ENCODE results near the gene PRMT9. TPM values are rescaled to one million over a fixed set of nuclear protein-coding genes. Genes with fewer than 3 reads are reported as not detected.

The PRMT9 gene
- total and polyA plus RNA-seq, 10 of the 15 experiments (the other 5 are each of a cell fraction or from before 2014, with no cell fraction given): 4.1 to 11.8 (median 7.6) TPM

DNA sequence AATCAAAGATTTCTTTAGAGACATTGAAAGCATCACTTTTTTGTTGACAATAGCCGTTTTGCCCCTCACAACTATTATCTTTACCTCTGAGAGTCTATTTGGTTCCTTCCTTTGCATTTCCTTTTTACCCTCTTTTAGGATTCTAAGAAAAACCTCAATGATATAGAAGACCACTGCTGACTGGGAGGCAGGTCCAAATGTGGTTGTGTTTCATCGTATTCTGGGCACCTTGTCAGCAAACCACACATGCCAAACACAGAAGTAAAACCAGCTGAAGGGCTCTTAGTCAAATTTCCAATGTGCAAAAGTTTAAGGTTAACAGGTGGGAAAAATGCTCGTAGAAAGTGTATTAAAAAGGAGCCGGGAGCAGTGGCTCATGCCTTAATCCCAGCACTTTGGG lies 5.1 kb upstream of the PRMT9 start:
- H3K79me2 ChIP-seq (ENCODE audit: control insufficient read depth, insufficient read depth, low read length): peaks cover 4% of the 10 kb centered on the region
- ChIA-PET POLR2A (interaction anchor here (0.6 to 1.4 kb wide), 2 partner anchors 13 to 65 kb away, joined by 3 to 4 read pairs; no protein-coding TSS in a partner anchor), RAD21 (ENCODE audit: unreplicated experiment) (interaction anchor here (0.6 kb wide), 1 partner anchor 330 kb away, joined by 4 read pairs; no protein-coding TSS in a partner anchor), SMC1A (ENCODE audit: uncharacterized antibody, unreplicated experiment) (interaction anchor here (3.2 kb wide), 1 partner anchor 178 kb away, joined by 18 read pairs; no protein-coding TSS in a partner anchor), CTCF (no interaction called here)
- peaks cover 3% of the 10 kb centered on the region for H3K4me1 ChIP-seq (ENCODE audit: control insufficient read depth, insufficient read depth, low read length)
- no peak for FAIRE-seq
- H3K4me3 ChIP-seq: no peak overlapping the region
- H2AFZ ChIP-seq (ENCODE audit: control insufficient read depth, low read depth, low read length): no peak overlapping the region
- H3K27me3 ChIP-seq (replicated peaks in 1 of 2; ENCODE audit: control insufficient read depth in 2 of 2, insufficient read depth in 2 of 2, low read length in 1 of 2): no peaks in the 10 kb centered on the region
- no peak for TF ChIP-seq FOXK2 (IDR thresholded peaks at IDR 0.05)
- TF ChIP-seq HDGF (IDR thresholded peaks at IDR 0.05): no peak
- H3K9ac ChIP-seq (ENCODE audit: control insufficient read depth, insufficient read depth, low read length): no peak overlapping the region
- in situ Hi-C loops (cut with MboI): no loop called here
- no peak for DNase-seq (ENCODE audit: low read depth, low spot score)
- WGBS (ENCODE audit: insufficient coverage, insufficient replicate concordance, low lambda C conversion rate, missing lambda C conversion rate): 13% methylated on average over 4 of the region's 4 CpGs
- H4K20me1 ChIP-seq (ENCODE audit: control insufficient read depth, insufficient read depth): no peaks in the 10 kb centered on the region
- BruUV-seq (replicated peaks): no TSS peak
- intact Hi-C loops (cut with micrococcal nuclease; ENCODE audit: unreplicated experiment): no loop called here
- H3K36me3 ChIP-seq (ENCODE audit: control insufficient read depth in 2 of 2, insufficient read depth in 2 of 2, low read length in 1 of 2): no peaks in the 10 kb centered on the region
- H3K27ac ChIP-seq (ENCODE audit: control insufficient read depth, insufficient read depth): no peak overlapping the region
- no peak for ATAC-seq
- no peak overlapping the region for H3K4me2 ChIP-seq (ENCODE audit: control insufficient read depth, insufficient read depth)
- H3K9me3 ChIP-seq (replicated peaks; ENCODE audit: control insufficient read depth, insufficient read depth, low read length): no peaks in the 10 kb centered on the region

DNA sequence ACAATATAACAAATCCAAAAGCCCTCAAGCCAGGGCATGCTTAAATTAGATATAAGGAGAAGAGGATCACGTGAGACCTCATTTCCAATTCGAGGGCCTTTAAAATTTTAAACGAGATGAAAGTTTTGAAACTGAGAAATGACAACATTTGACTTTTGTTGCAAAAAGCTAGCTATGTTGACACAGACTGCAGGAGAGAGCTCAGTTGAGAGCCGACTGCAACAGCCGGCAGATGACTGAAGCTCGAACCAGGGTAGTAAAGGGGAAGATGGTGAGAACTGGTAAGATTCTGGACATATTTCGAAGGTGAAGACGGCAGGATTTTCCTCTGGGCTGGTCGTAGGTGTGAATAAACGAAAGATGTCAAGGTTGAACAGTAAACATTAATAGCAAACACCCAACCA lies 773 bp downstream of the PRMT9 start:
- H3K4me2 ChIP-seq (ENCODE audit: control insufficient read depth, insufficient read depth): peak overlapping the region; percentile 68
- DNase-seq (ENCODE audit: low read depth, low spot score) (no peak), ATAC-seq (peak; percentile 40), FAIRE-seq (peak; percentile 23)
- H3K27me3 ChIP-seq (replicated peaks in 1 of 2; ENCODE audit: control insufficient read depth in 2 of 2, insufficient read depth in 2 of 2, low read length in 1 of 2): no peaks in the 10 kb centered on the region
- H2AFZ ChIP-seq (ENCODE audit: control insufficient read depth, low read depth, low read length): peak overlapping the region; percentile 90
- peak overlapping the region; percentile 72 for H3K9ac ChIP-seq (ENCODE audit: control insufficient read depth, insufficient read depth, low read length)
- ChIA-PET CTCF (interaction anchor here (0.5 to 3.1 kb wide), 5 partner anchors 14 to 183 kb away, joined by 3 to 44 read pairs (median 4); no protein-coding TSS in a partner anchor), POLR2A (interaction anchor here (0.6 to 2.0 kb wide), 10 partner anchors 9 to 172 kb away, joined by 3 to 11 read pairs (median 4); partner anchors contain the start of genes ARHGAP10 and TMEM184C), RAD21 (ENCODE audit: unreplicated experiment) (interaction anchor here (0.7 to 2.7 kb wide), 7 partner anchors 49 to 183 kb away, joined by 3 to 26 read pairs (median 4); partner anchors contain the start of genes ARHGAP10 and TMEM184C), SMC1A (ENCODE audit: uncharacterized antibody, unreplicated experiment) (interaction anchor here (0.6 to 3.4 kb wide), 8 partner anchors 25 to 377 kb away, joined by 3 to 28 read pairs (median 8); partner anchors contain the start of gene TMEM184C)
- peaks cover 22% of the 10 kb centered on the region for H3K79me2 ChIP-seq (ENCODE audit: control insufficient read depth, insufficient read depth, low read length)
- H3K4me1 ChIP-seq (ENCODE audit: control insufficient read depth, insufficient read depth, low read length): peaks cover 3% of the 10 kb centered on the region
- BruUV-seq (replicated peaks): no TSS peak
- peak overlapping the region; percentile 90 for H3K4me3 ChIP-seq
- TF ChIP-seq HDAC6 (IDR thresholded peaks at IDR 0.05; ENCODE audit: unreplicated experiment) (no peak), BHLHE40 (IDR thresholded peaks at IDR 0.05; ENCODE audit: borderline replicate concordance in 1 of 2, low read depth in 2 of 2, low read length in 1 of 2) (peak in 1 of 2 experiments; percentile 63; a peak in 2 of 4 replicates), RAD51 (IDR thresholded peaks at IDR 0.05) (peak; percentile 64)
- peaks cover 1 to 5% of the 10 kb centered on the region in 2 experiments; a peak in 2 of 4 replicates for H3K36me3 ChIP-seq (ENCODE audit: control insufficient read depth in 2 of 2, insufficient read depth in 2 of 2, low read length in 1 of 2)
- no peaks in the 10 kb centered on the region; the same call in 2 of the 3 replicates for H3K9me3 ChIP-seq (replicated peaks; ENCODE audit: control insufficient read depth, insufficient read depth, low read length)
- WGBS (ENCODE audit: insufficient coverage, insufficient replicate concordance, low lambda C conversion rate, missing lambda C conversion rate): under 1% methylated on average over 10 of the region's 10 CpGs
- H3K27ac ChIP-seq (ENCODE audit: control insufficient read depth, insufficient read depth): peak overlapping the region; percentile 65
- in situ Hi-C loops (cut with MboI) (no loop called here), intact Hi-C loops (cut with micrococcal nuclease; ENCODE audit: unreplicated experiment) (no loop called here)
- H4K20me1 ChIP-seq (ENCODE audit: control insufficient read depth, insufficient read depth): no peaks in the 10 kb centered on the region

Data from GM12878 (cell line).